Liver (tissue), 3 donors: ENCODE results near the gene AFF2.

ENCODE experiments used
- ATF3 ChIP-seq: IDR thresholded peaks from 2 replicates; pipeline ENCODE4 v1.6.1; 2016; ENCODE audit warnings: antibody characterized with exemption
- CTCF ChIP-seq: fragments of 150-350 bp; IDR thresholded peaks from 2 replicates; pipeline ENCODE4 v1.5.1; 2017; ENCODE audit warnings: improper control_type of control experiment, low read depth, low read length; ENCODE audit not compliant: missing input control
- EGR1 ChIP-seq, 2 donors: IDR thresholded peaks; 2 replicates each; pipeline ENCODE4 v1.6.1; 2016 to 2018; ENCODE audit warnings: antibody characterized with exemption in 2 of 2, low read depth in 2 of 2
- FOXA1 ChIP-seq: IDR thresholded peaks from 2 replicates; pipeline ENCODE4 v1.6.1; 2016; ENCODE audit warnings: antibody characterized with exemption
- GABPA ChIP-seq, 2 donors: IDR thresholded peaks in 1 of 2; conservative IDR thresholded peaks in 1 of 2; 2 replicates each; pipeline ENCODE4 v1.6.1; 2016; ENCODE audit warnings: antibody characterized with exemption in 2 of 2, mild to moderate bottlenecking in 1 of 2, moderate library complexity in 1 of 2
- HNF4G ChIP-seq: IDR thresholded peaks from 2 replicates; pipeline ENCODE4 v1.6.1; 2016; ENCODE audit warnings: antibody characterized with exemption
- JUND ChIP-seq, 2 donors: IDR thresholded peaks; 2 replicates each; pipeline ENCODE4 v1.6.1; 2016; ENCODE audit warnings: antibody characterized with exemption in 2 of 2
- MAX ChIP-seq: IDR thresholded peaks from 2 replicates; pipeline ENCODE4 v1.6.1; 2016; ENCODE audit warnings: antibody characterized with exemption
- NR2F2 ChIP-seq: IDR thresholded peaks from 2 replicates; pipeline ENCODE4 v1.6.1; 2016; ENCODE audit warnings: antibody characterized with exemption
- RAD21 ChIP-seq, 2 donors: IDR thresholded peaks; 2 replicates each; pipeline ENCODE4 v1.6.1; 2016; ENCODE audit warnings: antibody characterized with exemption in 2 of 2, mild to moderate bottlenecking in 2 of 2
- REST ChIP-seq: IDR thresholded peaks from 2 replicates; pipeline ENCODE4 v1.6.1; 2016; ENCODE audit warnings: antibody characterized with exemption, mild to moderate bottlenecking
- SP1 ChIP-seq: IDR thresholded peaks from 2 replicates; pipeline ENCODE4 v1.6.1; 2018; ENCODE audit warnings: antibody characterized with exemption, mild to moderate bottlenecking
- TAF1 ChIP-seq: conservative IDR thresholded peaks from 2 replicates; pipeline ENCODE4 v1.6.1; 2016; ENCODE audit warnings: antibody characterized with exemption, mild to moderate bottlenecking
- YY1 ChIP-seq: IDR thresholded peaks from 2 replicates; pipeline ENCODE4 v1.6.1; 2016; ENCODE audit warnings: antibody characterized with exemption, mild to moderate bottlenecking
- donor health status: healthy.
- donor health status: healthy.

GRCh38 chrX:148913971-148914370, 413.6 kb downstream of the AFF2 start:
- TF ChIP-seq CTCF, result no peak
- no peak for TF ChIP-seq TAF1
- no peak for TF ChIP-seq MAX
- TF ChIP-seq JUND (IDR thresholded peaks at IDR 0.05), result no peak
- no peak for TF ChIP-seq NR2F2
- TF ChIP-seq RAD21 (IDR thresholded peaks at IDR 0.05), result no peak
- TF ChIP-seq REST, result no peak
- no peak for TF ChIP-seq SP1
- no peak for TF ChIP-seq ATF3
- TF ChIP-seq HNF4G, result no peak
- TF ChIP-seq EGR1 (IDR thresholded peaks at IDR 0.05; ENCODE audit: low read depth in 2 of 2), result no peak
- TF ChIP-seq FOXA1, result no peak
- no peak for TF ChIP-seq YY1
- no peak for TF ChIP-seq GABPA (IDR thresholded peaks at IDR 0.05 in 1 of 2, conservative IDR thresholded peaks at IDR 0.05 in 1 of 2)
